Posterior vena cava (tissue), 2 donors: ENCODE results near the gene OR13C9. TPM values are rescaled to one million over a fixed set of nuclear protein-coding genes. Genes with fewer than 3 reads are reported as not detected.
"Not testable (repeated sequence)": the region's sequence is repeated elsewhere in the genome, so short reads cannot be mapped to it uniquely, and the experiment has no call there.

ENCODE experiments used
- DNase-seq: peaks from one replicate; pipeline ENCODE4 v3.0.0-alpha.2; 2020; ENCODE audit warnings: low spot score
- intact Hi-C, 2 donors: fragments of 100-400 bp; cut with DNase I; formaldehyde crosslinking; loops; one replicate each; pipeline versions ENCODE4 v1.14.1 to v1.14.2; 2022 to 2023
- long read RNA-seq, 2 donors: library from polyadenylated mRNA; unstranded; transcript quantifications; one replicate each; pipeline ENCODE4 v2.0.0, GENCODE V29; 2020 to 2021
- total RNA-seq, 2 donors: library from RNA; stranded (reverse); fragmentation: NEBNext Ultra II Directional; extraction: Animal tissue kit (Norgen Biotek cat#: 25700); gene quantifications; one replicate each; pipeline ENCODE4 v1.2.1, GENCODE V29; 2021
- donor health status: DM: yes; HTN: yes; CAD: no.
- donor health status: DM: yes; HTN: yes; CAD: no.

The OR13C9 gene
- not detected for total RNA-seq
- long read RNA-seq, donor 1 = 0 reads
- long read RNA-seq, donor 2 = 0 reads

GRCh38 chr9:104618104-104618503 lies at the start of gene OR13C9:
OR13C9 (minus strand) TSS chr9:104618204; CDS start chr9:104618204, 0 bp downstream.
- DNase-seq = no peak
- intact Hi-C loops = no loop called here

GRCh38 chr9:104658496-104659195 lies 40.6 kb upstream of the OR13C9 start:
- DNase-seq = no peak
- intact Hi-C loops = no loop called here

GRCh38 chr9:104635456-104635855 lies 17.5 kb upstream of the OR13C9 start:
- intact Hi-C loops = no loop called here
- DNase-seq = no peak

GRCh38 chr9:104633976-104634520 lies 16.0 kb upstream of the OR13C9 start:
- intact Hi-C loops = no loop called here
- peak; percentile 62 for DNase-seq

GRCh38 chr9:104625964-104626363 lies 8.0 kb upstream of the OR13C9 start:
- DNase-seq, intact Hi-C loops: not testable (repeated sequence)

GRCh38 chr9:104617418-104617817 lies 586 bp downstream of the OR13C9 start:
- DNase-seq = no peak
- intact Hi-C loops = no loop called here

GRCh38 chr9:104611213-104611612 lies 6.8 kb downstream of the OR13C9 start:
- DNase-seq = no peak
- intact Hi-C loops = no loop called here

GRCh38 chr9:104608336-104608735 lies 9.7 kb downstream of the OR13C9 start:
- intact Hi-C loops = no loop called here
- no peak for DNase-seq

- intact Hi-C loops = no loop called here
- DNase-seq = no peak
Measured at GRCh38 chr9:104606152-104606551, 11.9 kb downstream of the OR13C9 start.

- intact Hi-C loops, DNase-seq: not testable (repeated sequence)
Measured at GRCh38 chr9:104605527-104605926, 12.5 kb downstream of the OR13C9 start, which contains the start of gene OR13C2. OR13C2 (minus strand) TSS chr9:104605627; CDS start chr9:104605627, 0 bp downstream.

- intact Hi-C loops = no loop called here
- no peak for DNase-seq
Measured at GRCh38 chr9:104604801-104605200, 13.2 kb downstream of the OR13C9 start.

GRCh38 chr9:104599313-104599712 lies 18.7 kb downstream of the OR13C9 start, which contains the start of gene OR13C5:
OR13C5 (minus strand) TSS chr9:104599413; CDS start chr9:104599413, 0 bp downstream.
- intact Hi-C loops, DNase-seq: not testable (repeated sequence)

- DNase-seq, intact Hi-C loops: not testable (repeated sequence)
Measured at GRCh38 chr9:104598749-104599148, 19.3 kb downstream of the OR13C9 start.

GRCh38 chr9:104589626-104590025 lies 28.4 kb downstream of the OR13C9 start:
- no peak for DNase-seq
- intact Hi-C loops = no loop called here

GRCh38 chr9:104586496-104587180 lies 31.4 kb downstream of the OR13C9 start:
- DNase-seq = no peak
- intact Hi-C loops = no loop called here

- DNase-seq = no peak
- intact Hi-C loops = no loop called here
Measured at GRCh38 chr9:104580562-104580961, 37.4 kb downstream of the OR13C9 start.

- no peak for DNase-seq
Measured at GRCh38 chr9:104577263-104577662, 40.7 kb downstream of the OR13C9 start.

GRCh38 chr9:104575456-104575855 lies 42.5 kb downstream of the OR13C9 start:
- no peak for DNase-seq
- intact Hi-C loops = no loop called here

More at GRCh38 chr9:104577263-104577662, 40.7 kb downstream of the OR13C9 start:
- intact Hi-C loops = no loop called here

- intact Hi-C loops = no loop called here
- DNase-seq = no peak
Measured at GRCh38 chr9:104572612-104573011, 45.4 kb downstream of the OR13C9 start.

GRCh38 chr9:104568868-104569267 lies 49.1 kb downstream of the OR13C9 start, which contains the start of gene OR13C8:
OR13C8 (plus strand) TSS chr9:104569168; CDS start chr9:104569168, 0 bp downstream.
- intact Hi-C loops = no loop called here
- no peak for DNase-seq
